PC-3 (cell line): ENCODE data around the gene ZNF334. TPM values are rescaled to one million over a fixed set of nuclear protein-coding genes. Genes with fewer than 3 reads are reported as not detected.

Source experiments
- ATAC-seq: fragments of 200-7000 bp; cut with Tn5 transposase; 2 replicates; pipeline ENCODE4 v1.9.1; 2020; ENCODE audit warnings: mild to moderate bottlenecking, moderate library complexity
- BruUV-seq: library from RNA; stranded (reverse); fragments of 400-500 nt; replicated peaks from 2 replicates; lab custom pipeline; 2021; lab: Mats Ljungman, UMichigan
- CTCF ChIA-PET: fragments of 300-600 bp; sonication (Branson Sonifier 250); formaldehyde crosslinking; loops from one replicate; lab custom pipeline; 2022; ENCODE audit warnings: antibody characterized with exemption; lab: Charles Lee
- POLR2A ChIA-PET: fragments of 300-600 bp; sonication (Branson Sonifier 250); formaldehyde crosslinking; loops from one replicate; lab custom pipeline; 2022; ENCODE audit warnings: antibody characterized with exemption; ENCODE audit not compliant: unreplicated experiment; lab: Charles Lee
- DNase-seq: peaks from one replicate; pipeline ENCODE4 v3.0.0-alpha.2; 2015
- H2AFZ ChIP-seq: fragments of 300-600 bp; sonication (generic); 2 replicates; pipeline ENCODE4 v1.6.0; 2016; ENCODE audit warnings: antibody characterized with exemption, low read length
- H3F3A ChIP-seq: fragments of 300-600 bp; sonication (generic); one replicate; pipeline ENCODE4 v1.6.0; 2017; ENCODE audit warnings: antibody characterized with exemption, low read length, control low read depth, mild to moderate bottlenecking; ENCODE audit not compliant: unreplicated experiment
- H3K27ac ChIP-seq: fragments of 300-600 bp; sonication (generic); 2 replicates; pipeline ENCODE4 v1.5.1; 2016; ENCODE audit warnings: mild to moderate bottlenecking, low read length
- H3K27me3 ChIP-seq: fragments of 300-600 bp; sonication (generic); 2 replicates; pipeline ENCODE4 v1.6.1; 2016; ENCODE audit warnings: low read length, mixed read lengths
- H3K36me3 ChIP-seq: fragments of 300-600 bp; sonication (generic); 2 replicates; pipeline ENCODE4 v1.6.1; 2016; ENCODE audit warnings: low read depth, mixed run types, low read length, mixed read lengths
- H3K4me1 ChIP-seq: fragments of 300-600 bp; sonication (generic); 2 replicates; pipeline ENCODE4 v1.5.1; 2016; ENCODE audit warnings: low read length; ENCODE audit not compliant: insufficient read depth
- H3K4me2 ChIP-seq: fragments of 300-600 bp; sonication (generic); 2 replicates; pipeline ENCODE4 v1.6.0; 2016; ENCODE audit warnings: low read length
- H3K4me3 ChIP-seq: fragments of 300-600 bp; sonication (generic); 2 replicates; pipeline ENCODE4 v1.5.1; 2016; ENCODE audit warnings: mild to moderate bottlenecking, low read length, mixed read lengths
- H3K79me2 ChIP-seq: fragments of 300-600 bp; sonication (generic); 2 replicates; pipeline ENCODE4 v1.6.1; 2017; ENCODE audit warnings: low read length, mixed read lengths
- H3K9ac ChIP-seq: fragments of 300-600 bp; sonication (generic); 2 replicates; pipeline ENCODE4 v1.6.0; 2016; ENCODE audit warnings: mild to moderate bottlenecking, low read length
- H3K9me2 ChIP-seq: fragments of 300-600 bp; sonication (generic); replicated peaks from 2 replicates; pipeline ENCODE4 v1.6.1; 2016; ENCODE audit warnings: mixed run types, low read length, mixed read lengths
- H3K9me3 ChIP-seq: fragments of 300-600 bp; sonication (generic); 2 replicates; pipeline ENCODE4 v1.6.1; 2016; ENCODE audit warnings: low read length, mixed read lengths
- H4K20me1 ChIP-seq: fragments of 300-600 bp; sonication (generic); 2 replicates; pipeline ENCODE4 v1.6.1; 2016; ENCODE audit warnings: low read length, mixed read lengths
- CTCF ChIP-seq: fragments of 300-600 bp; sonication (generic); conservative IDR thresholded peaks from 2 replicates; pipeline ENCODE4 v1.5.1; 2017; ENCODE audit warnings: antibody characterized with exemption, low read depth, mild to moderate bottlenecking, low read length
- EZH2 ChIP-seq: fragments of 300-600 bp; sonication (generic); IDR thresholded peaks from one replicate; pipeline ENCODE4 v1.6.1; 2017; ENCODE audit warnings: antibody characterized with exemption, mild to moderate bottlenecking, low read length; ENCODE audit not compliant: unreplicated experiment
- EZH2phosphoT487 ChIP-seq: fragments of 300-600 bp; sonication (generic); IDR thresholded peaks from 2 replicates; pipeline ENCODE4 v1.6.1; 2018; ENCODE audit warnings: mild to moderate bottlenecking, antibody characterized with exemption, low read length, borderline replicate concordance
- intact Hi-C: fragments of 100-400 bp; cut with micrococcal nuclease; formaldehyde crosslinking; loops from 2 replicates; pipeline ENCODE4 v1.9.0; 2023
- total RNA-seq: library from RNA; depleted of rRNA; stranded (reverse); fragments of >200 nt; gene quantifications from 2 replicates; pipeline ENCODE4 v1.2.3, GENCODE V29; 2014

ZNF334 gene
- total RNA-seq, 1 experiment from 2014 or later = 0.58 TPM

- H3K27me3 ChIP-seq = peaks cover 32% of the 10 kb centered on the region
- H3K9me2 ChIP-seq = no peaks in the 10 kb centered on the region
- H3K9ac ChIP-seq = no peak overlapping the region
- no peaks in the 10 kb centered on the region for H3K36me3 ChIP-seq
- H3K4me2 ChIP-seq = no peak overlapping the region
- ChIA-PET CTCF (no interaction called here), POLR2A (no interaction called here)
- H4K20me1 ChIP-seq = no peaks in the 10 kb centered on the region
- no peak for DNase-seq
- BruUV-seq = no TSS peak
- no peak overlapping the region for H2AFZ ChIP-seq
- no peak overlapping the region for H3K27ac ChIP-seq
- no peak for ATAC-seq
- no peak overlapping the region for H3K4me3 ChIP-seq
- no peaks in the 10 kb centered on the region for H3K79me2 ChIP-seq
- no peaks in the 10 kb centered on the region for H3F3A ChIP-seq
- no peaks in the 10 kb centered on the region for H3K9me3 ChIP-seq
- intact Hi-C loops = no loop called here
- H3K4me1 ChIP-seq = no peaks in the 10 kb centered on the region
- TF ChIP-seq CTCF (no peak), EZH2phosphoT487 (no peak), EZH2 (no peak)
Measured at GRCh38 chr20:46464451-46464850, 48.9 kb downstream of the ZNF334 start.

- DNase-seq (no peak), ATAC-seq (no peak)
- no peak overlapping the region for H3K27ac ChIP-seq
- H3K9me3 ChIP-seq = 0 out of 2 replicates have a peak, but pooled peaks cover under 1% of the 10 kb centered on the region
- no peak for TF ChIP-seq CTCF
- no peak for TF ChIP-seq EZH2
- peaks cover 38% of the 10 kb centered on the region for H3K27me3 ChIP-seq
- no TSS peak for BruUV-seq
- no peaks in the 10 kb centered on the region for H4K20me1 ChIP-seq
- no peak overlapping the region for H2AFZ ChIP-seq
- no peak overlapping the region for H3K9ac ChIP-seq
- intact Hi-C loops = no loop called here
- no peak overlapping the region for H3K4me3 ChIP-seq
- H3K36me3 ChIP-seq = no peaks in the 10 kb centered on the region
- CTCF ChIA-PET = no interaction called here
- POLR2A ChIA-PET = no interaction called here
- no peaks in the 10 kb centered on the region for H3F3A ChIP-seq
- H3K79me2 ChIP-seq = no peaks in the 10 kb centered on the region
- H3K4me2 ChIP-seq = no peak overlapping the region
- no peaks in the 10 kb centered on the region for H3K9me2 ChIP-seq
- no peaks in the 10 kb centered on the region for H3K4me1 ChIP-seq
Measured at GRCh38 chr20:46463852-46464251, 49.5 kb downstream of the ZNF334 start.

- no peak overlapping the region for H3K4me2 ChIP-seq
- no peak overlapping the region for H3K27ac ChIP-seq
- no peak overlapping the region for H3K9ac ChIP-seq
- no peaks in the 10 kb centered on the region for H3K79me2 ChIP-seq
- H2AFZ ChIP-seq = no peak overlapping the region
- TF ChIP-seq CTCF (no peak), EZH2phosphoT487 (no peak), EZH2 (no peak)
- H3K4me1 ChIP-seq = no peaks in the 10 kb centered on the region
- H3K9me3 ChIP-seq = peaks cover 13% of the 10 kb centered on the region; the same call in 1 of the 2 replicates
- no peaks in the 10 kb centered on the region for H3K36me3 ChIP-seq
- no peak for DNase-seq
- H3K4me3 ChIP-seq = no peak overlapping the region
- ATAC-seq = no peak
- H3K27me3 ChIP-seq = peaks cover 59% of the 10 kb centered on the region
- no peaks in the 10 kb centered on the region for H3F3A ChIP-seq
- ChIA-PET POLR2A (no interaction called here), CTCF (no interaction called here)
- no TSS peak for BruUV-seq
- no peaks in the 10 kb centered on the region for H3K9me2 ChIP-seq
- no peaks in the 10 kb centered on the region for H4K20me1 ChIP-seq
- intact Hi-C loops = no loop called here
Measured at GRCh38 chr20:46461808-46462207, 51.6 kb downstream of the ZNF334 start.
